Activated T-helper 1 cell treated with anti-CD3 and anti-CD28 coated beads, Interleukin-12 subunit alpha, Interleukin-12 subunit beta, Interleukin-2, Interleukin-4 antibody, amounts not matched to agents 30 ng/mL and 10 ng/mL and 1 ng/mL, durations not matched to agents 14 hours and 24 hours and 36 hours (primary cell): ENCODE measurements around the gene MSRB1. TPM values are rescaled to one million over a fixed set of nuclear protein-coding genes. Genes with fewer than 3 reads are reported as not detected.
"Not testable (repeated sequence)": the region's sequence is repeated elsewhere in the genome, so short reads cannot be mapped to it uniquely, and the experiment has no call there.

Source experiments
- DNase-seq: peaks from one replicate; pipeline ENCODE4 v3.0.0; 2021; ENCODE audit warnings: low spot score
- H3K27ac Mint-ChIP-seq: one replicate; pipeline ENCODE4 v1.8.0; 2021; ENCODE audit warnings: mild to moderate bottlenecking, mixed read lengths
- H3K27me3 Mint-ChIP-seq: one replicate; pipeline ENCODE4 v1.8.0; 2022; ENCODE audit warnings: mild to moderate bottlenecking, moderate library complexity, mixed read lengths; ENCODE audit not compliant: insufficient read depth
- H3K36me3 Mint-ChIP-seq: one replicate; pipeline ENCODE4 v1.8.0; 2021; ENCODE audit warnings: low read depth, mixed read lengths
- H3K4me1 Mint-ChIP-seq: one replicate; pipeline ENCODE4 v1.8.0; 2021; ENCODE audit warnings: low read depth, mixed read lengths
- H3K4me3 Mint-ChIP-seq: one replicate; pipeline ENCODE4 v1.8.0; 2021; ENCODE audit warnings: mild to moderate bottlenecking, moderate library complexity, mixed read lengths
- H3K9me3 Mint-ChIP-seq: one replicate; pipeline ENCODE4 v1.8.0; 2021; ENCODE audit warnings: mixed read lengths
- intact Hi-C: fragments of 100-400 bp; cut with micrococcal nuclease; formaldehyde crosslinking; loops from one replicate; pipeline ENCODE4 v1.15.1; 2024
- total RNA-seq: library from RNA; stranded (reverse); gene quantifications from 2 replicates; pipeline ENCODE4 v1.2.3, GENCODE V29; 2022

MSRB1 gene
- total RNA-seq, 1 donor from 2014 or later, result 22.1 TPM

- H3K27me3 Mint-ChIP-seq, result no peaks in the 10 kb centered on the region
- H3K4me3 Mint-ChIP-seq, result peak overlapping the region; percentile 100
- peak overlapping the region; percentile 97 for H3K27ac Mint-ChIP-seq
- intact Hi-C loops, result loop anchor here (1.0 to 2.0 kb wide), 6 partner anchors 8 to 191 kb away; partner anchors contain the start of genes FAHD1, HAGH, MSRB1 and NUBP2
- H3K4me1 Mint-ChIP-seq, result peaks cover 34% of the 10 kb centered on the region
- H3K36me3 Mint-ChIP-seq, result peaks cover 44% of the 10 kb centered on the region
- no peaks in the 10 kb centered on the region for H3K9me3 Mint-ChIP-seq
- no peak for DNase-seq
Measured at GRCh38 chr16:1963806-1964505, 21.0 kb upstream of the MSRB1 start.

- Mint-ChIP-seq H3K4me1 (peaks cover 34% of the 10 kb centered on the region), H3K4me3 (peak overlapping the region; percentile 100), H3K27ac (peak overlapping the region; percentile 97), H3K36me3 (peaks cover 44% of the 10 kb centered on the region)
- H3K9me3 Mint-ChIP-seq, H3K27me3 Mint-ChIP-seq, intact Hi-C loops, DNase-seq: not testable (repeated sequence)
Measured at GRCh38 chr16:1962161-1963153, 19.5 kb upstream of the MSRB1 start.

DNA sequence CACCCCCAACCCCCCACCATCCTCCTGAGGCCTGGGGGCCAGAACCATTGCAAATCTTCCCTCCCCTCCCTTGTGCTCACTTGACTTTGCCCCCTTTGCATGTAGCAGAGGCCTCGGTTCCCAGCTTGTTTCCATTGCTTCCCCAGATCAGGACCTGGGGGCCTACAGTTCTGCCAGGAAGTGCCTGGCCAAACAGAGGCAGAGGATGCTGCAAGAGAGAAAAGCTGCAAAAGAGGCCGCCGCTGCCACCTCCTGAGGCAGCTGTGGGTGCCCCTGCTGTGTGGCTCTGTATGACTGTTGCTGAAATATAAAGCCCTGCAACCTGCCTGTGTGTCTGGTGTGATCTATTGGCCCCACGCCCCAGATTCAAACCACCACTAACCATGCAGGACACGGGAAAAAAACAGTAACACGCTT is 18.7 kb upstream of the MSRB1 start:
- peaks cover 34% of the 10 kb centered on the region for H3K4me1 Mint-ChIP-seq
- H3K36me3 Mint-ChIP-seq, result peaks cover 44% of the 10 kb centered on the region
- intact Hi-C loops, result no loop called here
- H3K27me3 Mint-ChIP-seq, result no peaks in the 10 kb centered on the region
- H3K4me3 Mint-ChIP-seq, result peak overlapping the region; percentile 100
- H3K27ac Mint-ChIP-seq, result peak overlapping the region; percentile 58
- H3K9me3 Mint-ChIP-seq, result no peaks in the 10 kb centered on the region
- DNase-seq, result no peak

DNA sequence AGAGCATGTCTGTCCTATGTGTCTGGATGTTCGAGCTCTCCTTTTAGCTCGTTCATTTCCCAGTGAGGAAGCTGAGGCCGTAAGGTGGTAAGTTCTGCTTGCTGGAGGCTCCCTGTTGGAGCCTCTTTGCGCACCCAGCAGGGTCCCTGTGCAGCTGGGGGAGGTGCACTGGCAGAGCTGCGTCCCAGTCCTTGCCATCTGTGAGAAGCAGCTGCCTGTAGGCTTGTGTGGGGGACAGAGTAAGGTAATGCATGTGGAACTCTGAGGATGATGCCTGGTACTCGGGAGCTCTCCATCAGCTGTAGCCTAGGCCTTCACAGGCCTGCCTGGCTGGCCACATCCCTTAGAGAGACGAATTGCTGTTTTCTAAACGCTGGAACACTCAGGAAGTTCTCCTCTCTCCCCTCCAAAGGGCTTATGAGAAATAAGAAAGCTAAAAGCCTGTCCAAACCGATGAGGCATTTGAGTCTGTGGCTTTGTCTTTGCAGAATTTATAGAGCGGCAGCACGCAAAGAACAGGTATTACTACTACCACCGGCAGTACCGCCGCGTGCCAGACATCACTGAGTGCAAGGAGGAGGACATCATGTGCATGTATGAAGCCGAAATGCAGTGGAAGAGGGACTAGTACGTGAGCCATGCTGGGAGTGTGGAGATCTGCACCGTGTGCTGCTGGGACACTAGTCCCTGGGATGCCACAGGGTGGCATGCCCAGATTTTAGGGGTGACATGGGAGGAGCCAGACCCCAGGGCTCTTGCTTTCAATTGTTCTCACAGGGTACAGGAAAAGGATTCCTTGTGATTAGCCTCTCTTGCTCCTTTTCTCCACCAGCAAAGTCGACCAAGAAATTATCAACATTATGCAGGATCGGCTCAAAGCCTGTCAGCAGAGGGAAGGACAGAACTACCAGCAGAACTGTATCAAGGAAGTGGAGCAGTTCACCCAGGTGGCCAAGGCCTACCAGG is 17.9 kb upstream of the MSRB1 start:
- intact Hi-C loops, result no loop called here
- H3K4me3 Mint-ChIP-seq, result peak overlapping the region; percentile 97
- no peaks in the 10 kb centered on the region for H3K27me3 Mint-ChIP-seq
- peak overlapping the region; percentile 90 for H3K27ac Mint-ChIP-seq
- DNase-seq, result no peak
- peaks cover 44% of the 10 kb centered on the region for H3K36me3 Mint-ChIP-seq
- peaks cover 34% of the 10 kb centered on the region for H3K4me1 Mint-ChIP-seq
- no peaks in the 10 kb centered on the region for H3K9me3 Mint-ChIP-seq

GRCh38 chr16:1959269-1960039 is 16.5 kb upstream of the MSRB1 start, which contains the start of gene NDUFB10:
NDUFB10 (plus strand) TSS chr16:1959538; CDS start chr16:1959625, 87 bp downstream.
- no peaks in the 10 kb centered on the region for H3K27me3 Mint-ChIP-seq
- no peaks in the 10 kb centered on the region for H3K9me3 Mint-ChIP-seq
- DNase-seq, result peak; percentile 93
- peaks cover 34% of the 10 kb centered on the region for H3K4me1 Mint-ChIP-seq
- intact Hi-C loops, result loop anchor here (1.0 kb wide), 5 partner anchors 12 to 33 kb away; partner anchors contain the start of genes GFER and MSRB1
- H3K27ac Mint-ChIP-seq, result peak within 1 kb of the TSS; percentile 90
- peak within 1 kb of the TSS; percentile 97 for H3K4me3 Mint-ChIP-seq
- H3K36me3 Mint-ChIP-seq, result peaks cover 36% of the 10 kb centered on the region

GRCh38 chr16:1958715-1959268 is 15.8 kb upstream of the MSRB1 start:
- Mint-ChIP-seq H3K27me3 (no peaks in the 10 kb centered on the region), H3K9me3 (no peaks in the 10 kb centered on the region), H3K4me3 (peak overlapping the region; percentile 97), H3K4me1 (peaks cover 32% of the 10 kb centered on the region), H3K27ac (no peak overlapping the region), H3K36me3 (peaks cover 31% of the 10 kb centered on the region)
- intact Hi-C loops, result loop anchor here (1.0 kb wide), 5 partner anchors 13 to 34 kb away; partner anchors contain the start of genes GFER and MSRB1
- DNase-seq, result no peak

DNA sequence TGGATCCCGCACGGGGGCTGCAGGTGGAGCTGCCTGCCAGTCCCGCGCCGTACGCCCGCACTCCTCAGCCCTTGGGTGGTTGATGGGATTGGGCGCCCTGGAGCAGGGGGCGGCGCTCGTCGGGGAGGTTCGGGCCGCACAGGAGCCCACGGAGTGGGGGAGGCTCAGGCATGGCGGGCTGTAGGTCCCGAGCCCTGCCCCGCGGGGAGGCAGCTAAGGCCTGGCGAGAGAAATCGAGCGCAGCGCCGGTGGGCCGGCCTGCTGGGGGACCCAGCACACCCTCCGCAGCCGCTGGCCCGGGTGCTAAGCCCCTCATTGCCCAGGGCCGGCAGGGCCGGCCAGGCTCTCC is 15.1 kb upstream of the MSRB1 start:
- H3K27ac Mint-ChIP-seq, intact Hi-C loops, DNase-seq, H3K27me3 Mint-ChIP-seq, H3K9me3 Mint-ChIP-seq, H3K4me3 Mint-ChIP-seq: not testable (repeated sequence)
- Mint-ChIP-seq H3K4me1 (peaks cover 27% of the 10 kb centered on the region), H3K36me3 (peaks cover 26% of the 10 kb centered on the region)

DNA sequence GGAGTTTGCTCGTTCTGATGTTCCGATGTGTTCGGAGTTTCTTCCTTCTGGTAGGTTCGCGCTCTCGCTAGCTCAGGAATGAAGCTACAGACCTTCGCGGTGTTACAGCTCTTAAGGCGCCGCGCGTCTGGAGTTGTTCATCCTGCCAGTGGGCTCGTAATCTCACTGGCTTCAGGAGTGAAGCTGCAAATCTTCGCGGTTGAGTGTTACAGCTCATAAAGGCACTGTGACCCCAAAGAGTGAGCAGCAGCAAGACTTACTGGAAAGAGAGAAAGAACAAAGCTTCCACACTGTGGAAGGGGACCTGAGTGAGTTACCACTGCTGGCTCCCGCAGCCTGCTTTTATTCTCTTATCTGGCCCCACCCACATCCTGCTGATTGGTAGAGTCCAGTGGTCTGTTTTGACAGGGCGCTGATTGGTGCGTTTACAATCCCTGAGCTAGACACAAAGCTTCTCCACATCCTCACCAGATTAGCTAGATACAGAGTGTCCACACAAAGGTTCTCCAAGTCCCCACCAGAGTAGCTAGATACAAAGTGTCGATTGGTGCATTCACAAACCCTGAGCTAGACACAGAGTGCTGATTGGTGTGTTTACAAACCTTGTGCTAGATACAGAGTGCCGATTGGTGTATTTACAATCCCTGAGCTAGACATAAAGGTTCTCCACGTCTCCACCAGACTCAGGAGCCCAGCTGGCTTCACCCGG is 14.6 kb upstream of the MSRB1 start:
- intact Hi-C loops, H3K27ac Mint-ChIP-seq, H3K27me3 Mint-ChIP-seq, DNase-seq, H3K9me3 Mint-ChIP-seq: not testable (repeated sequence)
- peak overlapping the region; percentile 15 for H3K4me3 Mint-ChIP-seq
- peaks cover 26% of the 10 kb centered on the region for H3K4me1 Mint-ChIP-seq
- peaks cover 21% of the 10 kb centered on the region for H3K36me3 Mint-ChIP-seq

- no peak for DNase-seq
- peaks cover 2% of the 10 kb centered on the region for H3K27me3 Mint-ChIP-seq
- H3K27ac Mint-ChIP-seq, result no peak overlapping the region
- H3K9me3 Mint-ChIP-seq, result no peaks in the 10 kb centered on the region
- H3K36me3 Mint-ChIP-seq, result no peaks in the 10 kb centered on the region
- peaks cover 6% of the 10 kb centered on the region for H3K4me1 Mint-ChIP-seq
- intact Hi-C loops, result no loop called here
- no peak overlapping the region for H3K4me3 Mint-ChIP-seq
Measured at GRCh38 chr16:1953734-1954133, 10.7 kb upstream of the MSRB1 start.

- H3K9me3 Mint-ChIP-seq, result no peaks in the 10 kb centered on the region
- no peak overlapping the region for H3K27ac Mint-ChIP-seq
- peaks cover 2% of the 10 kb centered on the region for H3K27me3 Mint-ChIP-seq
- H3K36me3 Mint-ChIP-seq, result no peaks in the 10 kb centered on the region
- DNase-seq, result no peak
- no peak overlapping the region for H3K4me3 Mint-ChIP-seq
- peaks cover 6% of the 10 kb centered on the region for H3K4me1 Mint-ChIP-seq
- intact Hi-C loops, result no loop called here
Measured at GRCh38 chr16:1950559-1950958, 7.6 kb upstream of the MSRB1 start.

GRCh38 chr16:1950047-1950446 is 7.0 kb upstream of the MSRB1 start:
- Mint-ChIP-seq H3K4me1 (peaks cover 6% of the 10 kb centered on the region), H3K36me3 (no peaks in the 10 kb centered on the region), H3K9me3 (no peaks in the 10 kb centered on the region), H3K4me3 (no peak overlapping the region), H3K27me3 (peaks cover 2% of the 10 kb centered on the region), H3K27ac (no peak overlapping the region)
- intact Hi-C loops, result no loop called here
- no peak for DNase-seq
